ENCODE measurements around the gene DMC1. TPM values are rescaled to one million over a fixed set of nuclear protein-coding genes. Genes with fewer than 3 reads are reported as not detected.

DMC1 gene
- total and polyA plus RNA-seq, 9 of the 15 experiments (the other 6 are each of a cell fraction or from before 2014, with no cell fraction given): 5.5 to 55.5 (median 9.8) TPM

DNA sequence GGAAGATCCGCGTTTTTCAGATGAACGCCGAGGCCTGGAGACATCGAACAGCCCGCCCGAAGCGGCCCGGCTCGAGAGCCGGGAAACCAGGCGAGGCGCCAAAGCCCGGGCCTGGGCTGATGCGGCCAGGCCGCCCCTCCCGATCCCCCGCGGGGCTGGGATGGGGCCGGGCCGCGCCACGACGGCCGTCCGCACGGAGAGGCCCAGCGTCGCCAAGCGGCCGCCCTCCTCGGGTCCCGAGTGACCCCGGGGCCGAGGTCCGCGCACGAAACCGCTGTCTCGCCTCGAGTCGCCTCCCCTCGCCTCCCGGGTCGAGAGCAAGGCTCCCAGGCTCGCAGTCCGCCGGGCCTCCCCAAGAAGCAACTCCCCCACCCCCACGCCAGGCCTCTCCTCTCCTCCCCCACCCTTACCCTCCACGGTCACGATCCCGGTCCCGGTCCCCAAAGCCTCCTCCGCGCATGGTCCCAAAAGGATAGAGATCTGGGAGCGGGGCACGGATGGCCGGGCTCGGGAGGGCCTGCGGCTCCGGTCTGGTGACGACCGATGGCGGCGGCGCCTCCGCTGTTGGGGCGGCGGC is 64.4 kb downstream of the DMC1 start (continued):
- no peak for TF ChIP-seq MXI1 (IDR thresholded peaks at IDR 0.05; ENCODE audit: low read depth, low read length)
- TF ChIP-seq SREBF1 (IDR thresholded peaks at IDR 0.05; ENCODE audit: borderline replicate concordance, low read depth, low read length): no peak
- TF ChIP-seq MYC (IDR thresholded peaks at IDR 0.05; ENCODE audit: low read depth, low read length): peak; percentile 3; the same call in 1 of the 2 replicates
- no peak for TF ChIP-seq MYC (CRISPR knock-in tag; IDR thresholded peaks at IDR 0.05; ENCODE audit: borderline replicate concordance, low read depth)
- TF ChIP-seq, protein P1, sequence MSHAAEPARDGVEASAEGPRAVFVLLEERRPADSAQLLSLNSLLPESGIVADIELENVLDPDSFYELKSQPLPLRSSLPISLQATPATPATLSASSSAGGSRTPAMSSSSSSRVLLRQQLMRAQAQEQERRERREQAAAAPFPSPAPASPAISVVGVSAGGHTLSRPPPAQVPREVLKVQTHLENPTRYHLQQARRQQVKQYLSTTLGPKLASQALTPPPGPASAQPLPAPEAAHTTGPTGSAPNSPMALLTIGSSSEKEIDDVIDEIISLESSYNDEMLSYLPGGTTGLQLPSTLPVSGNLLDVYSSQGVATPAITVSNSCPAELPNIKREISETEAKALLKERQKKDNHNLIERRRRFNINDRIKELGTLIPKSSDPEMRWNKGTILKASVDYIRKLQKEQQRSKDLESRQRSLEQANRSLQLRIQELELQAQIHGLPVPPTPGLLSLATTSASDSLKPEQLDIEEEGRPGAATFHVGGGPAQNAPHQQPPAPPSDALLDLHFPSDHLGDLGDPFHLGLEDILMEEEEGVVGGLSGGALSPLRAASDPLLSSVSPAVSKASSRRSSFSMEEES (CRISPR knock-in tag; IDR thresholded peaks at IDR 0.05): no peak
- no peak for TF ChIP-seq TEAD1 (CRISPR knock-in tag; IDR thresholded peaks at IDR 0.05)
- no peak for TF ChIP-seq TEAD4 (IDR thresholded peaks at IDR 0.05; ENCODE audit: low read length)
- 0 out of 2 replicates have a peak, but pooled peaks have one; percentile 2 for TF ChIP-seq TEAD4 (CRISPR knock-in tag; IDR thresholded peaks at IDR 0.05; ENCODE audit: borderline replicate concordance)
- TF ChIP-seq, protein P2, sequence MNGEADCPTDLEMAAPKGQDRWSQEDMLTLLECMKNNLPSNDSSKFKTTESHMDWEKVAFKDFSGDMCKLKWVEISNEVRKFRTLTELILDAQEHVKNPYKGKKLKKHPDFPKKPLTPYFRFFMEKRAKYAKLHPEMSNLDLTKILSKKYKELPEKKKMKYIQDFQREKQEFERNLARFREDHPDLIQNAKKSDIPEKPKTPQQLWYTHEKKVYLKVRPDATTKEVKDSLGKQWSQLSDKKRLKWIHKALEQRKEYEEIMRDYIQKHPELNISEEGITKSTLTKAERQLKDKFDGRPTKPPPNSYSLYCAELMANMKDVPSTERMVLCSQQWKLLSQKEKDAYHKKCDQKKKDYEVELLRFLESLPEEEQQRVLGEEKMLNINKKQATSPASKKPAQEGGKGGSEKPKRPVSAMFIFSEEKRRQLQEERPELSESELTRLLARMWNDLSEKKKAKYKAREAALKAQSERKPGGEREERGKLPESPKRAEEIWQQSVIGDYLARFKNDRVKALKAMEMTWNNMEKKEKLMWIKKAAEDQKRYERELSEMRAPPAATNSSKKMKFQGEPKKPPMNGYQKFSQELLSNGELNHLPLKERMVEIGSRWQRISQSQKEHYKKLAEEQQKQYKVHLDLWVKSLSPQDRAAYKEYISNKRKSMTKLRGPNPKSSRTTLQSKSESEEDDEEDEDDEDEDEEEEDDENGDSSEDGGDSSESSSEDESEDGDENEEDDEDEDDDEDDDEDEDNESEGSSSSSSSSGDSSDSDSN (IDR thresholded peaks at IDR 0.05; ENCODE audit: borderline replicate concordance in 1 of 2, low read depth in 2 of 2, low read length in 2 of 2): peak; percentile 85 to 96; a peak in 3 of 4 replicates
- no peak for TF ChIP-seq NFYB (IDR thresholded peaks at IDR 0.05; ENCODE audit: extremely low read depth, insufficient read length)
- no peak for TF ChIP-seq SUPT5H (IDR thresholded peaks at IDR 0.05)
- TF ChIP-seq KDM1A (IDR thresholded peaks at IDR 0.05): no peak
- TF ChIP-seq SRSF3 (IDR thresholded peaks at IDR 0.05; ENCODE audit: insufficient read depth, low read length): no peak
- no peak for TF ChIP-seq BACH1 (tag; IDR thresholded peaks at IDR 0.05)
- TF ChIP-seq CBFB (CRISPR knock-in tag; IDR thresholded peaks at IDR 0.05): no peak
- no peak for TF ChIP-seq FOXJ2 (tag; IDR thresholded peaks at IDR 0.05)
- TF ChIP-seq TAF7 (tag; IDR thresholded peaks at IDR 0.05): no peak
- TF ChIP-seq, protein P3, sequence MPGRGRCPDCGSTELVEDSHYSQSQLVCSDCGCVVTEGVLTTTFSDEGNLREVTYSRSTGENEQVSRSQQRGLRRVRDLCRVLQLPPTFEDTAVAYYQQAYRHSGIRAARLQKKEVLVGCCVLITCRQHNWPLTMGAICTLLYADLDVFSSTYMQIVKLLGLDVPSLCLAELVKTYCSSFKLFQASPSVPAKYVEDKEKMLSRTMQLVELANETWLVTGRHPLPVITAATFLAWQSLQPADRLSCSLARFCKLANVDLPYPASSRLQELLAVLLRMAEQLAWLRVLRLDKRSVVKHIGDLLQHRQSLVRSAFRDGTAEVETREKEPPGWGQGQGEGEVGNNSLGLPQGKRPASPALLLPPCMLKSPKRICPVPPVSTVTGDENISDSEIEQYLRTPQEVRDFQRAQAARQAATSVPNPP (IDR thresholded peaks at IDR 0.05; ENCODE audit: borderline replicate concordance, insufficient read depth, insufficient read length): no peak
- no peak for TF ChIP-seq ZNF444 (CRISPR knock-in tag; IDR thresholded peaks at IDR 0.05)
- TF ChIP-seq, protein P4, sequence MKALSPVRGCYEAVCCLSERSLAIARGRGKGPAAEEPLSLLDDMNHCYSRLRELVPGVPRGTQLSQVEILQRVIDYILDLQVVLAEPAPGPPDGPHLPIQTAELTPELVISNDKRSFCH (CRISPR knock-in tag; IDR thresholded peaks at IDR 0.05): no peak
- TF ChIP-seq, protein P4 (tag; IDR thresholded peaks at IDR 0.05): no peak
- TF ChIP-seq EP300 (IDR thresholded peaks at IDR 0.05; ENCODE audit: low read length): no peak
- no peak for TF ChIP-seq ZNF586 (CRISPR knock-in tag; conservative IDR thresholded peaks at IDR 0.05)
- no peak for TF ChIP-seq ZNF431 (CRISPR knock-in tag; IDR thresholded peaks at IDR 0.05)
- peak; percentile 37 for TF ChIP-seq KDM5B (IDR thresholded peaks at IDR 0.05; ENCODE audit: insufficient replicate concordance, low read depth, low read length)

Data from K562 (cell line).